Smooth muscle cell (in vitro differentiated cells): Measurements from ENCODE around the gene TMEM132A. TPM values are rescaled to one million over a fixed set of nuclear protein-coding genes. Genes with fewer than 3 reads are reported as not detected.
A peak's percentile ranks its signal among the peaks of the same experiment; 100 is the strongest.

Experiments
- DNase-seq: peaks from one replicate; lab custom pipeline; 2025; ENCODE audit not compliant: unreplicated experiment; lab: John Stamatoyannopoulos, UW
- H2AFZ ChIP-seq: fragments of 200-600 bp; sonication (generic); 2 replicates; pipeline ENCODE4 v1.6.0; 2016; ENCODE audit warnings: antibody characterized with exemption, low read depth, mild to moderate bottlenecking
- H3F3A ChIP-seq: fragments of 200-600 bp; sonication (generic); 2 replicates; pipeline ENCODE4 v1.6.0; 2017; ENCODE audit warnings: antibody characterized with exemption, low read depth
- H3K27ac ChIP-seq: fragments of 200-600 bp; sonication (generic); 2 replicates; pipeline ENCODE4 v1.5.1; 2016; ENCODE audit warnings: low read depth, mild to moderate bottlenecking
- H3K27me3 ChIP-seq: fragments of 200-600 bp; sonication (generic); 2 replicates; pipeline ENCODE4 v1.6.1; 2016; ENCODE audit warnings: low read depth, mild to moderate bottlenecking
- H3K36me3 ChIP-seq: fragments of 200-600 bp; sonication (generic); 2 replicates; pipeline ENCODE4 v1.5.1; 2016; ENCODE audit warnings: low read depth
- H3K4me1 ChIP-seq: fragments of 200-600 bp; sonication (generic); 2 replicates; pipeline ENCODE4 v1.5.1; 2016; ENCODE audit warnings: low read depth
- H3K4me2 ChIP-seq: fragments of 200-600 bp; sonication (generic); 2 replicates; pipeline ENCODE4 v1.6.0; 2016; ENCODE audit warnings: mild to moderate bottlenecking
- H3K4me3 ChIP-seq: fragments of 200-600 bp; sonication (generic); 2 replicates; pipeline ENCODE4 v1.5.1; 2016; ENCODE audit warnings: mild to moderate bottlenecking
- H3K79me2 ChIP-seq: fragments of 200-600 bp; sonication (generic); 2 replicates; pipeline ENCODE4 v1.6.0; 2016; ENCODE audit warnings: low read depth, mild to moderate bottlenecking
- H3K9ac ChIP-seq: fragments of 200-600 bp; sonication (generic); 2 replicates; pipeline ENCODE4 v1.6.0; 2016; ENCODE audit warnings: low read depth
- H3K9me3 ChIP-seq: fragments of 200-600 bp; sonication (generic); replicated peaks from 2 replicates; pipeline ENCODE4 v1.5.1; 2016; ENCODE audit warnings: low read depth
- H4K20me1 ChIP-seq: fragments of 200-600 bp; sonication (generic); 2 replicates; pipeline ENCODE4 v1.6.0; 2016; ENCODE audit warnings: low read depth
- WGBS: methylation state at CpG from one replicate; pipeline ENCODE4 v1.1.7; 2016; ENCODE audit warnings: low lambda C conversion rate; 5-methylcytosine and 5-hydroxymethylcytosine counted together
- polyA plus RNA-seq: library from polyadenylated mRNA; unstranded; fragments of >200 nt; fragmentation: Nextera tagmentation; extraction: Ambion mirVana; gene quantifications from 2 replicates; pipeline ENCODE4 v1.2.1, GENCODE V29; 2016
- total RNA-seq: library from RNA; depleted of rRNA; stranded (reverse); fragments of >200 nt; gene quantifications from 2 replicates; pipeline ENCODE4 v1.2.3, GENCODE V29; 2014
- TF ChIP-seq, protein P1 (sequence below): fragments of 200-600 bp; sonication (generic); IDR thresholded peaks from 2 replicates; pipeline ENCODE4 v1.5.1; 2017; ENCODE audit warnings: borderline replicate concordance, mild to moderate bottlenecking, antibody characterized with exemption; ENCODE audit not compliant: insufficient read depth, poor library complexity, severe bottlenecking

Gene TMEM132A
- total and polyA plus RNA-seq, 2 experiments from 2014 or later: 40.7 to 91.3 TPM

DNA sequence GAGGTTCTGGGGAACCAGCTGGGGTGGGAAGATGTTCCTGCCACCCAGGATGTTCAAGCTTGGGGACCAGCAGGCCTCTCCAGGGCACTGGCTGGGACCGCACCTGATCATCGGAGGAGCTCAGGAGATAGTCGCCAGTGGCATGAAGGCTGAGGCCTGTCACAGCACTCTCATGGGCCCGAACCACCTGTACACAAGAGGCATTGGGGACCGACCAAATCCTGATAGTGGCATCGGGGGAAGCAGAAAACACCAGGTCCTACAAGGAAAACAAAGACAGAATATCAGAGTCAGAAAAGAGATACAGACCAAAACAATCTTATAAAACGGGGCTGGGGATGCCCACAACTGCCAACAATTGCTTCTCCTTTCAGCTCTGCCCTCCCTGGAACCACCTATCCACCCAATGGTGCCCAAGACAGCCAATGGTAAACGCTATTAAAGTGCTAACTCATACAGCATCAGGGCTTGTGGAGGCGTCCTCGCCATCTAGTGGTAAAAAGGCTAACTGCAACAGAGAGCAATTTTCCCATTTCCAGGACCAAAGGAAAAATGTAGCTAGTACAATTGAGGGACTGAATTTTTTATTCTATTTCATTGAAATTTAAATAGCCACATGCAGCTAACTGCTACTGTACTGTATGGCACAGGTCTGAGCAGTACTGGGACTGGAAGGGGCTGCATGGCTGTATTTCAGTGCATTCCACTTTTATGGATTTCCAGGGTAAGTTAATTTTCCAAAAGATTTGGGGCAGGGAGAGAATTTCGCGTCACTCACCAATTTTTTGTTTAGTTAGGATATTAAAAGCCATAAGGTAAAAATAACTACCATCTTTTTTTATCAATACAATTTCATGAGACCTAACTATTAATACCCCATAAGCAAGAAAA lies 25.0 kb upstream of the TMEM132A start:
- peaks cover 24% of the 10 kb centered on the region for H3K36me3 ChIP-seq
- H3K4me2 ChIP-seq: no peak overlapping the region
- peaks cover 22% of the 10 kb centered on the region for H4K20me1 ChIP-seq
- H3K4me1 ChIP-seq: no peaks in the 10 kb centered on the region
- no peak overlapping the region for H3K27ac ChIP-seq
- H3F3A ChIP-seq: peaks cover 8% of the 10 kb centered on the region
- H3K4me3 ChIP-seq: no peak overlapping the region
- H3K79me2 ChIP-seq: peaks cover 9% of the 10 kb centered on the region
- TF ChIP-seq, protein P1, sequence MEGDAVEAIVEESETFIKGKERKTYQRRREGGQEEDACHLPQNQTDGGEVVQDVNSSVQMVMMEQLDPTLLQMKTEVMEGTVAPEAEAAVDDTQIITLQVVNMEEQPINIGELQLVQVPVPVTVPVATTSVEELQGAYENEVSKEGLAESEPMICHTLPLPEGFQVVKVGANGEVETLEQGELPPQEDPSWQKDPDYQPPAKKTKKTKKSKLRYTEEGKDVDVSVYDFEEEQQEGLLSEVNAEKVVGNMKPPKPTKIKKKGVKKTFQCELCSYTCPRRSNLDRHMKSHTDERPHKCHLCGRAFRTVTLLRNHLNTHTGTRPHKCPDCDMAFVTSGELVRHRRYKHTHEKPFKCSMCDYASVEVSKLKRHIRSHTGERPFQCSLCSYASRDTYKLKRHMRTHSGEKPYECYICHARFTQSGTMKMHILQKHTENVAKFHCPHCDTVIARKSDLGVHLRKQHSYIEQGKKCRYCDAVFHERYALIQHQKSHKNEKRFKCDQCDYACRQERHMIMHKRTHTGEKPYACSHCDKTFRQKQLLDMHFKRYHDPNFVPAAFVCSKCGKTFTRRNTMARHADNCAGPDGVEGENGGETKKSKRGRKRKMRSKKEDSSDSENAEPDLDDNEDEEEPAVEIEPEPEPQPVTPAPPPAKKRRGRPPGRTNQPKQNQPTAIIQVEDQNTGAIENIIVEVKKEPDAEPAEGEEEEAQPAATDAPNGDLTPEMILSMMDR: peak; percentile 94
- 65% methylated on average over 12 of the region's 12 CpGs for WGBS
- H3K9ac ChIP-seq: no peak overlapping the region
- no peak overlapping the region for H2AFZ ChIP-seq
- H3K9me3 ChIP-seq: no peaks in the 10 kb centered on the region
- no peak for DNase-seq
- H3K27me3 ChIP-seq: no peaks in the 10 kb centered on the region

DNA sequence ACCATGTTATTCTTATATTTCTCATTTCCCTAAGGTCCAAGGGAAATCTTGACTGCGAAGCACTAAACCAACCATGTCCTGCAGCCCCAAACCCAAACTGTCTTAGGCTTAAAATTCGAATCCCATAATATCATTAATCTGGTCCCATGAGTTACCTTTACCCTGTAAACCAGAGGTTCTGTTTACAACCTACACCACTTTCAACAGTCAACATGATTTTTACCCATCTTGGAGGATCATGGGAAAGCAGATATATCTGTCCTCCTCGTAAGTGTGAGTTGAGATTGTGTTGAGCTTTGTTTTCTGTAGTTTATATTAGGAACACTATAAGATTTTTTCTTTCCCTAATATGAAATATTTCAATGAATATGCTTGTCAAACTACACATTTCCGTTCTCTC lies 24.3 kb upstream of the TMEM132A start:
- WGBS: 89% methylated on average over 4 of the region's 4 CpGs
- peaks cover 8% of the 10 kb centered on the region for H3F3A ChIP-seq
- H3K4me2 ChIP-seq: no peak overlapping the region
- no peaks in the 10 kb centered on the region for H3K9me3 ChIP-seq
- no peak overlapping the region for H3K4me3 ChIP-seq
- H4K20me1 ChIP-seq: peaks cover 29% of the 10 kb centered on the region
- H2AFZ ChIP-seq: no peak overlapping the region
- H3K79me2 ChIP-seq: peaks cover 16% of the 10 kb centered on the region
- no peak overlapping the region for H3K27ac ChIP-seq
- DNase-seq: no peak
- no peaks in the 10 kb centered on the region for H3K27me3 ChIP-seq
- H3K9ac ChIP-seq: no peak overlapping the region
- H3K36me3 ChIP-seq: peaks cover 17% of the 10 kb centered on the region
- peaks cover 2% of the 10 kb centered on the region for H3K4me1 ChIP-seq
- TF ChIP-seq, protein P1: no peak

GRCh38 chr11:60900673-60901404 lies 23.4 kb upstream of the TMEM132A start:
- H3K36me3 ChIP-seq: peaks cover 16% of the 10 kb centered on the region

More at GRCh38 chr11:60900673-60901404, 23.4 kb upstream of the TMEM132A start:
- Histone ChIP-seq H3K27me3 (no peaks in the 10 kb centered on the region), H3K79me2 (peaks cover 24% of the 10 kb centered on the region), H3K4me3 (no peak overlapping the region), H3F3A (peaks cover 8% of the 10 kb centered on the region), H4K20me1 (peaks cover 37% of the 10 kb centered on the region), H2AFZ (no peak overlapping the region), H3K4me2 (no peak overlapping the region), H3K9ac (no peak overlapping the region), H3K4me1 (peaks cover 6% of the 10 kb centered on the region), H3K9me3 (no peaks in the 10 kb centered on the region), H3K27ac (no peak overlapping the region)
- TF ChIP-seq, protein P1: no peak
- 93% methylated on average over 13 of the region's 13 CpGs for WGBS
- no peak for DNase-seq
